Liver (tissue), 5 donors: ENCODE data around the gene TUBGCP2. TPM values are rescaled to one million over a fixed set of nuclear protein-coding genes. Genes with fewer than 3 reads are reported as not detected.

Experiments used
- polyA plus RNA-seq, 2 donors: library from polyadenylated mRNA; stranded (reverse) in 1 of 2; unstranded in 1 of 2; fragments of 200-250 nt in 1 of 2; fragments of >200 nt in 1 of 2; fragmentation: Nextera tagmentation in 1 of 2; extraction: Ambion mirVana in 1 of 2; gene quantifications; one replicate each; pipeline versions ENCODE4 v1.2.1 to v1.2.3, GENCODE V29; 2013 to 2015
- small RNA-seq: library from RNA; depleted of rRNA; stranded (forward); fragments of <200 nt; gene quantifications from one replicate; pipeline ENCODE3, GENCODE V24; 2014
- total RNA-seq, 2 donors: library from RNA; depleted of rRNA; stranded (reverse); fragments of >200 nt; gene quantifications; one replicate each; pipeline ENCODE4 v1.2.3, GENCODE V29; 2014
- donor health status: healthy.
- donor health status: healthy.
- donor health status: healthy.

TUBGCP2 gene
- total and polyA plus RNA-seq, 4 donors: 18.8 to 32.4 (median 27.6) TPM

Small RNA genes lying within 50 kb of the gene (small RNA-seq; reads per million reads assigned to genes)
- not detected for gene BANF1P2

Other genes starting within 250 kb of the TUBGCP2 start
- under 1 TPM; 0.08 to 0.70 TPM for gene ADGRA1, start 220.9 kb downstream of the TUBGCP2 start, total RNA-seq
- under 1 TPM in 1 of 2 donors, not detected in 1; 0.12 TPM for gene ADGRA1, start 220.9 kb downstream of the TUBGCP2 start, polyA plus RNA-seq
- gene KNDC1, start 148.7 kb downstream of the TUBGCP2 start, total RNA-seq: 1 to 10 TPM in 1 of 2 donors, under 1 TPM in 1; 0.61 to 8.0 TPM
- gene KNDC1, start 148.7 kb downstream of the TUBGCP2 start, polyA plus RNA-seq: 10 to 100 TPM in 1 of 2 donors, under 1 TPM in 1; 0.53 to 12.9 TPM
- gene UTF1, start 78.7 kb downstream of the TUBGCP2 start, total RNA-seq: not detected
- gene UTF1, start 78.7 kb downstream of the TUBGCP2 start, polyA plus RNA-seq: not detected
- under 1 TPM; 0.05 to 0.25 TPM for gene VENTX, start 71.0 kb downstream of the TUBGCP2 start, total RNA-seq
- gene VENTX, start 71.0 kb downstream of the TUBGCP2 start, polyA plus RNA-seq: under 1 TPM; 0.06 to 0.13 TPM
- 1 to 10 TPM; 5.4 to 6.9 TPM for gene ADAM8, start 32.0 kb downstream of the TUBGCP2 start, total RNA-seq
- 1 to 10 TPM; 1.3 to 2.0 TPM for gene ADAM8, start 32.0 kb downstream of the TUBGCP2 start, polyA plus RNA-seq
- gene ZNF511, start within 50 bp of the TUBGCP2 start, total RNA-seq: 10 to 100 TPM; 13.7 to 31.3 TPM
- 10 to 100 TPM; 17.0 to 31.8 TPM for gene ZNF511, start within 50 bp of the TUBGCP2 start, polyA plus RNA-seq
- gene CALY, start 28.0 kb upstream of the TUBGCP2 start, total RNA-seq: not detected
- under 1 TPM in 1 of 2 donors, not detected in 1; 0.07 TPM for gene CALY, start 28.0 kb upstream of the TUBGCP2 start, polyA plus RNA-seq
- 100 to 1,000 TPM in 1 of 2 donors, 10 to 100 TPM in 1; 60.8 to 174 TPM for gene PRAP1, start 38.5 kb upstream of the TUBGCP2 start, total RNA-seq
- 100 to 1,000 TPM; 315 to 426 TPM for gene PRAP1, start 38.5 kb upstream of the TUBGCP2 start, polyA plus RNA-seq
- 10 to 100 TPM; 24.3 to 67.6 TPM for gene FUOM, start 49.1 kb upstream of the TUBGCP2 start, total RNA-seq
- gene FUOM, start 49.1 kb upstream of the TUBGCP2 start, polyA plus RNA-seq: 100 to 1,000 TPM; 124 to 194 TPM
- gene ECHS1, start 64.5 kb upstream of the TUBGCP2 start, total RNA-seq: 100 to 1,000 TPM in 1 of 2 donors, 10 to 100 TPM in 1; 41.5 to 214 TPM
- 100 to 1,000 TPM; 493 to 849 TPM for gene ECHS1, start 64.5 kb upstream of the TUBGCP2 start, polyA plus RNA-seq
- 10 to 100 TPM in 1 of 2 donors, 1 to 10 TPM in 1; 4.8 to 17.5 TPM for gene PAOX, start 70.4 kb upstream of the TUBGCP2 start, total RNA-seq
- gene PAOX, start 70.4 kb upstream of the TUBGCP2 start, polyA plus RNA-seq: 10 to 100 TPM in 1 of 2 donors, 1 to 10 TPM in 1; 9.1 to 17.8 TPM
- gene MTG1, start 85.3 kb upstream of the TUBGCP2 start, total RNA-seq: 10 to 100 TPM; 19.4 to 43.1 TPM
- 10 to 100 TPM; 33.2 to 70.6 TPM for gene MTG1, start 85.3 kb upstream of the TUBGCP2 start, polyA plus RNA-seq
- gene SPRN, start 115.8 kb upstream of the TUBGCP2 start, total RNA-seq: not detected
- 10 to 100 TPM in 1 of 2 donors, 1 to 10 TPM in 1; 1.3 to 36.4 TPM for gene SPRN, start 115.8 kb upstream of the TUBGCP2 start, polyA plus RNA-seq
- 1 to 10 TPM; 1.0 to 1.1 TPM for gene SCART1, start 145.1 kb upstream of the TUBGCP2 start, total RNA-seq
- under 1 TPM; 0.32 to 0.35 TPM for gene SCART1, start 145.1 kb upstream of the TUBGCP2 start, polyA plus RNA-seq
- gene CYP2E1, start 218.5 kb upstream of the TUBGCP2 start, total RNA-seq: 1,000 to 10,000 TPM in 1 of 2 donors, under 1 TPM in 1; 0.93 to 2,431 TPM
- gene CYP2E1, start 218.5 kb upstream of the TUBGCP2 start, polyA plus RNA-seq: 1,000 to 10,000 TPM; 3,994 to 5,149 TPM